Muscle layer of duodenum (tissue), 2 donors: ENCODE results near the gene SLC6A1.
A peak's percentile ranks its signal among the peaks of the same experiment; 100 is the strongest.

Source experiments
- H3K27ac ChIP-seq: one replicate; pipeline ENCODE4 v1.7.0; 2013; ENCODE audit warnings: mild to moderate bottlenecking, low read length
- H3K27me3 ChIP-seq: one replicate; pipeline ENCODE4 v1.7.0; 2013; ENCODE audit warnings: low read depth, mild to moderate bottlenecking, control low read depth, low read length
- H3K36me3 ChIP-seq, 2 donors: one replicate each; pipeline ENCODE4 v1.7.0; 2013; ENCODE audit warnings: low read length in 2 of 2, control low read depth in 1 of 2, mild to moderate bottlenecking in 1 of 2; ENCODE audit not compliant: insufficient read depth in 2 of 2, control insufficient read depth in 1 of 2
- H3K4me1 ChIP-seq, 2 donors: one replicate each; pipeline ENCODE4 v1.7.0; 2013; ENCODE audit warnings: low read length in 2 of 2, mild to moderate bottlenecking in 2 of 2, control low read depth in 1 of 2, moderate library complexity in 1 of 2; ENCODE audit not compliant: insufficient read depth in 2 of 2, control insufficient read depth in 1 of 2
- H3K4me3 ChIP-seq, 2 donors: one replicate each; pipeline ENCODE4 v1.7.0; 2013; ENCODE audit warnings: low read length in 2 of 2, low read depth in 1 of 2, mild to moderate bottlenecking in 1 of 2
- H3K9me3 ChIP-seq, 2 donors: one replicate each; pipeline ENCODE4 v1.7.0; 2013; ENCODE audit warnings: low read length in 2 of 2, control low read depth in 1 of 2, mild to moderate bottlenecking in 1 of 2; ENCODE audit not compliant: control insufficient read depth in 1 of 2
- donor health status: healthy.

The SLC6A1 gene

GRCh38 chr3:10982782-10983181, 9.8 kb upstream of the SLC6A1 start:
- no peaks in the 10 kb centered on the region for H3K9me3 ChIP-seq
- H3K4me3 ChIP-seq = no peak overlapping the region
- no peak overlapping the region for H3K27ac ChIP-seq
- no peaks in the 10 kb centered on the region for H3K27me3 ChIP-seq
- no peaks in the 10 kb centered on the region for H3K36me3 ChIP-seq
- H3K4me1 ChIP-seq = peaks cover 0 to 9% of the 10 kb centered on the region in 2 donors

- Histone ChIP-seq H3K27ac (no peak overlapping the region), H3K4me1 (peaks cover 0 to 9% of the 10 kb centered on the region in 2 donors), H3K4me3 (no peak overlapping the region), H3K9me3 (no peaks in the 10 kb centered on the region), H3K36me3 (no peaks in the 10 kb centered on the region), H3K27me3 (no peaks in the 10 kb centered on the region)
Observed at GRCh38 chr3:10983219-10983916, 9.2 kb upstream of the SLC6A1 start.

- Histone ChIP-seq H3K4me1 (peaks cover 0 to 9% of the 10 kb centered on the region in 2 donors), H3K4me3 (no peak overlapping the region), H3K36me3 (no peaks in the 10 kb centered on the region), H3K27me3 (no peaks in the 10 kb centered on the region), H3K27ac (no peak overlapping the region), H3K9me3 (no peaks in the 10 kb centered on the region)
Observed at GRCh38 chr3:10984371-10984896, 8.1 kb upstream of the SLC6A1 start.

GRCh38 chr3:10985181-10985580, 7.4 kb upstream of the SLC6A1 start:
- Histone ChIP-seq H3K4me1 (peaks cover 0 to 9% of the 10 kb centered on the region in 2 donors), H3K4me3 (no peak overlapping the region), H3K36me3 (no peaks in the 10 kb centered on the region), H3K9me3 (no peaks in the 10 kb centered on the region), H3K27me3 (no peaks in the 10 kb centered on the region), H3K27ac (no peak overlapping the region)

GRCh38 chr3:10986592-10986991, 6.0 kb upstream of the SLC6A1 start:
- Histone ChIP-seq H3K36me3 (no peaks in the 10 kb centered on the region), H3K4me3 (no peak overlapping the region), H3K27me3 (peaks cover 9% of the 10 kb centered on the region)

GRCh38 chr3:10988001-10988665, 4.4 kb upstream of the SLC6A1 start:
- Histone ChIP-seq H3K36me3 (no peaks in the 10 kb centered on the region), H3K27me3 (peaks cover 17% of the 10 kb centered on the region), H3K9me3 (no peaks in the 10 kb centered on the region), H3K4me1 (peaks cover 0 to 12% of the 10 kb centered on the region in 2 donors), H3K4me3 (no peak overlapping the region), H3K27ac (no peak overlapping the region)

More at GRCh38 chr3:10986592-10986991, 6.0 kb upstream of the SLC6A1 start:
- H3K4me1 ChIP-seq = peaks cover 0 to 9% of the 10 kb centered on the region in 2 donors
- no peaks in the 10 kb centered on the region for H3K9me3 ChIP-seq
- H3K27ac ChIP-seq = no peak overlapping the region

- peaks cover 23% of the 10 kb centered on the region for H3K27me3 ChIP-seq
Observed at GRCh38 chr3:10988991-10989484, 3.5 kb upstream of the SLC6A1 start.

GRCh38 chr3:10992943-10993728, 588 bp downstream of the SLC6A1 start:
- Histone ChIP-seq H3K27me3 (peaks cover 44% of the 10 kb centered on the region), H3K27ac (no peak overlapping the region)

More at GRCh38 chr3:10988991-10989484, 3.5 kb upstream of the SLC6A1 start:
- Histone ChIP-seq H3K27ac (no peak overlapping the region), H3K4me1 (peaks cover 0 to 14% of the 10 kb centered on the region in 2 donors), H3K4me3 (no peak overlapping the region), H3K36me3 (no peaks in the 10 kb centered on the region), H3K9me3 (no peaks in the 10 kb centered on the region)

GRCh38 chr3:10993729-10994065, 1.1 kb downstream of the SLC6A1 start:
- H3K36me3 ChIP-seq = no peaks in the 10 kb centered on the region
- H3K9me3 ChIP-seq = no peaks in the 10 kb centered on the region
- H3K27me3 ChIP-seq = peaks cover 44% of the 10 kb centered on the region
- no peak overlapping the region for H3K27ac ChIP-seq
- peaks cover 0 to 14% of the 10 kb centered on the region in 2 donors for H3K4me1 ChIP-seq
- no peak overlapping the region for H3K4me3 ChIP-seq

More at GRCh38 chr3:10992943-10993728, 588 bp downstream of the SLC6A1 start:
- Histone ChIP-seq H3K9me3 (no peaks in the 10 kb centered on the region), H3K4me1 (peaks cover 0 to 14% of the 10 kb centered on the region in 2 donors), H3K36me3 (no peaks in the 10 kb centered on the region), H3K4me3 (peak overlapping the region in 1 of 2 donors; percentile 33)

- Histone ChIP-seq H3K27me3 (peaks cover 44% of the 10 kb centered on the region), H3K9me3 (no peaks in the 10 kb centered on the region), H3K27ac (no peak overlapping the region), H3K4me1 (peaks cover 0 to 14% of the 10 kb centered on the region in 2 donors), H3K4me3 (no peak overlapping the region), H3K36me3 (no peaks in the 10 kb centered on the region)
Observed at GRCh38 chr3:10994306-10994705, 1.8 kb downstream of the SLC6A1 start.

- H3K4me3 ChIP-seq = no peak overlapping the region
- no peak overlapping the region for H3K27ac ChIP-seq
- H3K4me1 ChIP-seq = peaks cover 0 to 14% of the 10 kb centered on the region in 2 donors
- H3K36me3 ChIP-seq = no peaks in the 10 kb centered on the region
- peaks cover 43% of the 10 kb centered on the region for H3K27me3 ChIP-seq
- no peaks in the 10 kb centered on the region for H3K9me3 ChIP-seq
Observed at GRCh38 chr3:10995871-10996270, 3.3 kb downstream of the SLC6A1 start.
